Suprapubic skin (tissue), 4 donors: ENCODE measurements around the gene CCDC178.

Source experiments
- EP300 ChIP-seq: sonication (generic); formaldehyde crosslinking; IDR thresholded peaks from one replicate; pipeline ENCODE4 v1.6.1; 2017; ENCODE audit warnings: antibody characterized with exemption
- POLR2A ChIP-seq, 2 donors: fragments of 450-650 bp; IDR thresholded peaks; one replicate each; pipeline ENCODE4 v1.6.1; 2017; ENCODE audit warnings: antibody characterized with exemption in 2 of 2, mild to moderate bottlenecking in 2 of 2, moderate library complexity in 2 of 2
- POLR2AphosphoS5 ChIP-seq, 3 donors: sonication (generic); formaldehyde crosslinking; IDR thresholded peaks; one replicate each; pipeline ENCODE4 v1.6.1; 2017; ENCODE audit warnings: antibody characterized with exemption in 3 of 3
- TF ChIP-seq, protein P1 (sequence below), 2 donors: fragments of 200-600 bp in 1 of 2; fragments of 450-650 bp in 1 of 2; sonication (generic) in 1 of 2; IDR thresholded peaks; one replicate each; pipeline ENCODE4 v1.5.1; 2016 to 2019; ENCODE audit warnings: antibody characterized with exemption in 2 of 2, mild to moderate bottlenecking in 1 of 2, moderate library complexity in 1 of 2

DNA sequence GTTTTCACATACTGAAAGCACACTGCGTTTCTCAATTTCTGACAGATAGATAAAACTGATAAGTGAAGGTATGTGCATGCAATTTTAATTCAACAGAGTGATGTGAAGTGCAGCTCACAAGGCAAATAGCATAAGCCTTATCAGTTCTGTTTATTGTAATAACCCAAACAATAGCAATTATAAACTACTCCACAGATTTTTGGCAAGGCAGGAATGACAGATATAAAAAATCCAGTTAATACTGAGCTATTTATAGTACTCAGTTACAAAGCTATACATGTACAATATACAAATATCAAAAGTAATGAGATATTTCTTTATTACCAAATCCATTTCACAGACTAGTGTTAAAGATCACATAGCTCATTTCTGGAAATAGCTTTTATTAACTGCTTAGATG lies 456.8 kb downstream of the CCDC178 start:
- TF ChIP-seq EP300 (no peak), POLR2AphosphoS5 (IDR thresholded peaks at IDR 0.05) (no peak), POLR2A (IDR thresholded peaks at IDR 0.05) (no peak)
- TF ChIP-seq, protein P1, sequence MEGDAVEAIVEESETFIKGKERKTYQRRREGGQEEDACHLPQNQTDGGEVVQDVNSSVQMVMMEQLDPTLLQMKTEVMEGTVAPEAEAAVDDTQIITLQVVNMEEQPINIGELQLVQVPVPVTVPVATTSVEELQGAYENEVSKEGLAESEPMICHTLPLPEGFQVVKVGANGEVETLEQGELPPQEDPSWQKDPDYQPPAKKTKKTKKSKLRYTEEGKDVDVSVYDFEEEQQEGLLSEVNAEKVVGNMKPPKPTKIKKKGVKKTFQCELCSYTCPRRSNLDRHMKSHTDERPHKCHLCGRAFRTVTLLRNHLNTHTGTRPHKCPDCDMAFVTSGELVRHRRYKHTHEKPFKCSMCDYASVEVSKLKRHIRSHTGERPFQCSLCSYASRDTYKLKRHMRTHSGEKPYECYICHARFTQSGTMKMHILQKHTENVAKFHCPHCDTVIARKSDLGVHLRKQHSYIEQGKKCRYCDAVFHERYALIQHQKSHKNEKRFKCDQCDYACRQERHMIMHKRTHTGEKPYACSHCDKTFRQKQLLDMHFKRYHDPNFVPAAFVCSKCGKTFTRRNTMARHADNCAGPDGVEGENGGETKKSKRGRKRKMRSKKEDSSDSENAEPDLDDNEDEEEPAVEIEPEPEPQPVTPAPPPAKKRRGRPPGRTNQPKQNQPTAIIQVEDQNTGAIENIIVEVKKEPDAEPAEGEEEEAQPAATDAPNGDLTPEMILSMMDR (IDR thresholded peaks at IDR 0.05): no peak
